OCI-LY7 (cell line): ENCODE results near the gene ZC3H18. TPM values are rescaled to one million over a fixed set of nuclear protein-coding genes. Genes with fewer than 3 reads are reported as not detected.

Experiments used
- BruUV-seq: library from RNA; stranded (reverse); fragments of 400-500 nt; replicated peaks from 2 replicates; lab custom pipeline; 2021; lab: Mats Ljungman, UMichigan
- CTCF ChIA-PET: fragments of 300-600 bp; sonication (Branson Sonifier 250); formaldehyde crosslinking; loops from one replicate; lab custom pipeline; 2022; ENCODE audit warnings: antibody characterized with exemption; ENCODE audit not compliant: unreplicated experiment; lab: Charles Lee
- POLR2A ChIA-PET: fragments of 300-600 bp; sonication (Branson Sonifier 250); formaldehyde crosslinking; loops from one replicate; lab custom pipeline; 2022; ENCODE audit warnings: antibody characterized with exemption; lab: Charles Lee
- DNase-seq: peaks from one replicate; pipeline ENCODE4 v3.0.0-alpha.2; 2015; ENCODE audit warnings: low spot score
- H2AFZ ChIP-seq: fragments of 200-600 bp; sonication (generic), shearing (Covaris generic); 2 replicates; pipeline ENCODE4 v1.6.1; 2014; ENCODE audit warnings: mild to moderate bottlenecking, antibody characterized with exemption, low read length, moderate library complexity
- H3K27ac ChIP-seq: fragments of 200-600 bp; sonication (generic); 2 replicates; pipeline ENCODE4 v1.5.1; 2014; ENCODE audit warnings: mixed run types, low read depth, mild to moderate bottlenecking, moderate library complexity, low read length, inconsistent platforms; ENCODE audit not compliant: poor library complexity, severe bottlenecking
- H3K36me3 ChIP-seq: fragments of 200-600 bp; sonication (generic); 2 replicates; pipeline ENCODE4 v1.6.1; 2014; ENCODE audit warnings: mild to moderate bottlenecking, antibody characterized with exemption, low read length, moderate library complexity, mixed read lengths; ENCODE audit not compliant: insufficient read depth
- H3K4me1 ChIP-seq: fragments of 200-600 bp; sonication (generic); 2 replicates; pipeline ENCODE4 v1.5.1; 2014; ENCODE audit warnings: mild to moderate bottlenecking, low read length; ENCODE audit not compliant: insufficient read depth, poor library complexity, severe bottlenecking
- H3K4me2 ChIP-seq: fragments of 200-600 bp; sonication (generic); 2 replicates; pipeline ENCODE4 v1.6.1; 2014; ENCODE audit warnings: mild to moderate bottlenecking, low read length
- H3K4me3 ChIP-seq: fragments of 200-600 bp; sonication (generic); 2 replicates; pipeline ENCODE4 v1.5.1; 2014; ENCODE audit warnings: mild to moderate bottlenecking, low read depth, low read length; ENCODE audit not compliant: poor library complexity, severe bottlenecking
- H3K79me2 ChIP-seq: fragments of 200-600 bp; sonication (generic); 2 replicates; pipeline ENCODE4 v1.6.1; 2016; ENCODE audit warnings: low read depth, mild to moderate bottlenecking, low read length, moderate library complexity, mixed read lengths; ENCODE audit not compliant: insufficient read depth
- H3K9me2 ChIP-seq: fragments of 200-600 bp; sonication (generic); 2 replicates; pipeline ENCODE4 v1.6.1; 2016; ENCODE audit warnings: mild to moderate bottlenecking, low read length, mixed read lengths; ENCODE audit not compliant: insufficient read depth
- H3K9me3 ChIP-seq: fragments of 200-600 bp; sonication (generic); 2 replicates; pipeline ENCODE4 v1.6.1; 2014; ENCODE audit warnings: mild to moderate bottlenecking, mixed run types, low read length, mixed read lengths
- H4K20me1 ChIP-seq: fragments of 200-600 bp; sonication (generic); 2 replicates; pipeline ENCODE4 v1.6.1; 2014; ENCODE audit warnings: mild to moderate bottlenecking, antibody characterized with exemption, low read length, moderate library complexity, mixed read lengths; ENCODE audit not compliant: insufficient read depth
- CTCF ChIP-seq: fragments of 200-600 bp; sonication (generic); conservative IDR thresholded peaks from 2 replicates; pipeline ENCODE4 v1.5.1; 2014; ENCODE audit warnings: mild to moderate bottlenecking, antibody characterized with exemption, low read length, moderate library complexity, mixed read lengths
- EZH2phosphoT487 ChIP-seq: fragments of 200-600 bp; sonication (generic); IDR thresholded peaks from 2 replicates; pipeline ENCODE4 v1.6.1; 2018; ENCODE audit warnings: low read depth, borderline replicate concordance, mild to moderate bottlenecking, mixed run types, antibody characterized with exemption, low read length, moderate library complexity, mixed read lengths
- intact Hi-C: fragments of 100-400 bp; cut with micrococcal nuclease; formaldehyde crosslinking; loops from one replicate; pipeline ENCODE4 v1.10.0; 2022; ENCODE audit not compliant: unreplicated experiment
- total RNA-seq, 2 experiments: library from RNA; depleted of rRNA in 1 of 2; stranded (reverse); fragments of >200 nt in 1 of 2; shearing (Covaris generic) in 1 of 2; gene quantifications; 2 replicates each; pipeline ENCODE4 v1.2.3, GENCODE V29; 2014 to 2022

ZC3H18 gene
- total RNA-seq, 2 experiments from 2014 or later = 22.2 to 79.0 TPM

- H3K4me2 ChIP-seq = no peak overlapping the region
- POLR2A ChIA-PET = no interaction called here
- BruUV-seq = no TSS peak
These were observed 42.8 kb upstream of the ZC3H18 start for GRCh38 chr16:88527186-88527936.

GRCh38 chr16:88527937-88528743 is 42.1 kb upstream of the ZC3H18 start:
- H3K4me1 ChIP-seq = peaks cover 6% of the 10 kb centered on the region
- H2AFZ ChIP-seq = no peak overlapping the region
- no peak for DNase-seq
- H3K9me2 ChIP-seq = no peaks in the 10 kb centered on the region
- POLR2A ChIA-PET = no interaction called here
- CTCF ChIA-PET = no interaction called here
- no peak for TF ChIP-seq CTCF
- TF ChIP-seq EZH2phosphoT487 = no peak
- H3K4me2 ChIP-seq = no peak overlapping the region
- BruUV-seq = no TSS peak
- no peaks in the 10 kb centered on the region for H3K36me3 ChIP-seq
- H3K27ac ChIP-seq = no peak overlapping the region
- H3K9me3 ChIP-seq = no peaks in the 10 kb centered on the region
- no peak overlapping the region for H3K4me3 ChIP-seq
- no peaks in the 10 kb centered on the region for H3K79me2 ChIP-seq
- H4K20me1 ChIP-seq = no peaks in the 10 kb centered on the region
- intact Hi-C loops = loop anchor here (1.0 kb wide), 1 partner anchor 85 kb away; no protein-coding TSS in a partner anchor

More at GRCh38 chr16:88527186-88527936, 42.8 kb upstream of the ZC3H18 start:
- Histone ChIP-seq H3K4me1 (peaks cover 6% of the 10 kb centered on the region), H3K79me2 (no peaks in the 10 kb centered on the region), H3K27ac (no peak overlapping the region), H2AFZ (no peak overlapping the region), H4K20me1 (no peaks in the 10 kb centered on the region), H3K36me3 (no peaks in the 10 kb centered on the region), H3K9me3 (no peaks in the 10 kb centered on the region), H3K9me2 (no peaks in the 10 kb centered on the region), H3K4me3 (no peak overlapping the region)
- TF ChIP-seq CTCF (peak; percentile 85), EZH2phosphoT487 (no peak)
- intact Hi-C loops = loop anchor here (1.0 kb wide), 1 partner anchor 84 kb away; no protein-coding TSS in a partner anchor
- CTCF ChIA-PET = no interaction called here
- peak; percentile 67 for DNase-seq
